GM23338 (cell line): ENCODE measurements around the gene TINCR. TPM values are rescaled to one million over a fixed set of nuclear protein-coding genes. Genes with fewer than 3 reads are reported as not detected.

ENCODE experiments used
- ATAC-seq: fragments of 200-7000 bp; cut with Tn5 transposase; 3 replicates; pipeline ENCODE4 v1.9.1; 2020
- DNase-seq: peaks from one replicate; pipeline ENCODE4 v3.0.0-alpha.2; 2015; ENCODE audit warnings: low spot score
- H2AFZ ChIP-seq: fragments of 200-600 bp; sonication (generic); 2 replicates; pipeline ENCODE4 v1.8.0; 2016; ENCODE audit warnings: antibody characterized with exemption, mild to moderate bottlenecking, moderate library complexity
- H3F3A ChIP-seq: fragments of 200-600 bp; sonication (generic); replicated peaks from 2 replicates; pipeline ENCODE4 v1.8.0; 2017; ENCODE audit warnings: antibody characterized with exemption, mixed run types, low read depth
- H3K27ac ChIP-seq: fragments of 200-600 bp; sonication (generic); 2 replicates; pipeline ENCODE4 v1.6.1; 2016; ENCODE audit warnings: low read depth
- H3K27me3 ChIP-seq: fragments of 200-600 bp; sonication (generic); 2 replicates; pipeline ENCODE4 v1.8.0; 2016; ENCODE audit warnings: mild to moderate bottlenecking, mixed run types, moderate library complexity; ENCODE audit not compliant: insufficient read depth
- H3K36me3 ChIP-seq: fragments of 200-600 bp; sonication (generic); 2 replicates; pipeline ENCODE4 v1.8.0; 2016; ENCODE audit warnings: mild to moderate bottlenecking; ENCODE audit not compliant: insufficient read depth
- H3K4me1 ChIP-seq: fragments of 200-600 bp; sonication (generic); 2 replicates; pipeline ENCODE4 v1.8.0; 2016; ENCODE audit warnings: mild to moderate bottlenecking, moderate library complexity; ENCODE audit not compliant: insufficient read depth
- H3K4me2 ChIP-seq: fragments of 200-600 bp; sonication (generic); 2 replicates; pipeline ENCODE4 v1.7.1; 2017; ENCODE audit warnings: mixed run types
- H3K4me3 ChIP-seq: fragments of 200-600 bp; sonication (generic); 2 replicates; pipeline ENCODE4 v1.6.1; 2016; ENCODE audit warnings: mixed run types
- H3K79me2 ChIP-seq: fragments of 200-600 bp; sonication (generic); replicated peaks from 2 replicates; pipeline ENCODE4 v1.8.0; 2017; ENCODE audit warnings: mild to moderate bottlenecking; ENCODE audit not compliant: insufficient read depth
- H3K9me2 ChIP-seq: fragments of 200-600 bp; sonication (generic); 2 replicates; pipeline ENCODE4 v1.8.0; 2017; ENCODE audit not compliant: insufficient read depth
- H4K20me1 ChIP-seq: fragments of 200-600 bp; sonication (generic); replicated peaks from 2 replicates; pipeline ENCODE4 v1.8.0; 2017; ENCODE audit warnings: mild to moderate bottlenecking; ENCODE audit not compliant: insufficient read depth
- H3K27ac Mint-ChIP-seq: 2 replicates; pipeline ENCODE4 v1.8.0; 2020; ENCODE audit warnings: inconsistent platforms, mild to moderate bottlenecking, moderate library complexity, mixed read lengths
- H3K27me3 Mint-ChIP-seq: 3 replicates; pipeline ENCODE4 v1.8.0; 2022; ENCODE audit warnings: low read depth, mild to moderate bottlenecking, moderate library complexity, mixed read lengths, inconsistent platforms; ENCODE audit not compliant: insufficient read depth, poor library complexity
- H3K36me3 Mint-ChIP-seq: 3 replicates; pipeline ENCODE4 v1.8.0; 2021; ENCODE audit warnings: low read depth, mild to moderate bottlenecking, inconsistent platforms, moderate library complexity, mixed read lengths
- H3K4me1 Mint-ChIP-seq: 3 replicates; pipeline ENCODE4 v1.8.0; 2020; ENCODE audit warnings: mild to moderate bottlenecking, inconsistent platforms, mixed read lengths
- H3K4me3 Mint-ChIP-seq: 3 replicates; pipeline ENCODE4 v1.8.0; 2021; ENCODE audit warnings: moderate library complexity, mild to moderate bottlenecking, inconsistent platforms, mixed read lengths
- H3K9me3 Mint-ChIP-seq: 3 replicates; pipeline ENCODE4 v1.8.0; 2020; ENCODE audit warnings: moderate library complexity, mild to moderate bottlenecking, inconsistent platforms, mixed read lengths
- EZH2 ChIP-seq: fragments of 200-600 bp; sonication (generic); IDR thresholded peaks from one replicate; pipeline ENCODE4 v1.8.0; 2017; ENCODE audit warnings: antibody characterized with exemption, mild to moderate bottlenecking, low read depth; ENCODE audit not compliant: unreplicated experiment
- EZH2phosphoT487 ChIP-seq: fragments of 200-600 bp; sonication (generic); IDR thresholded peaks from one replicate; pipeline ENCODE4 v1.8.1; 2018; ENCODE audit warnings: antibody characterized with exemption; ENCODE audit not compliant: unreplicated experiment
- JUNB ChIP-seq: IDR thresholded peaks from one replicate; pipeline ENCODE4 v1.6.1; 2016; ENCODE audit warnings: antibody characterized with exemption; ENCODE audit not compliant: unreplicated experiment
- NANOG ChIP-seq: IDR thresholded peaks from 2 replicates; pipeline ENCODE4 v1.6.1; 2016; ENCODE audit warnings: antibody characterized with exemption, borderline replicate concordance
- POLR2AphosphoS5 ChIP-seq: IDR thresholded peaks from 2 replicates; pipeline ENCODE4 v1.6.1; 2016; ENCODE audit warnings: antibody characterized with exemption, low read depth
- ZNF114 ChIP-seq: fragments of 250-450 bp; sonication (Bioruptor Pico); IDR thresholded peaks from 2 replicates; pipeline ENCODE4 v1.5.0; 2020; ENCODE audit warnings: mild to moderate bottlenecking, moderate library complexity
- long read RNA-seq: library from polyadenylated mRNA; unstranded; transcript quantifications from one replicate; pipeline ENCODE4 v2.0.0, GENCODE V29; 2020; ENCODE audit not compliant: unreplicated experiment
- polyA plus RNA-seq: library from polyadenylated mRNA; unstranded; fragments of >200 nt; fragmentation: Nextera tagmentation; extraction: Ambion mirVana; gene quantifications from 2 replicates; pipeline ENCODE4 v1.2.1, GENCODE V29; 2016
- total RNA-seq: library from RNA; depleted of rRNA; stranded (reverse); fragments of >200 nt; shearing (Covaris generic); gene quantifications from 2 replicates; pipeline ENCODE4 v1.2.3, GENCODE V29; 2014; rRNA removed
- TF ChIP-seq, protein P1 (sequence below), 2 experiments: fragments of 200-600 bp in 1 of 2; sonication (generic) in 1 of 2; conservative IDR thresholded peaks; 2 replicates each; pipeline versions ENCODE4 v1.5.1 to v1.6.1; 2016 to 2017; ENCODE audit warnings: antibody characterized with exemption in 2 of 2, low read depth in 2 of 2, mild to moderate bottlenecking in 2 of 2, moderate library complexity in 1 of 2
- TF ChIP-seq, protein P2 (sequence below): IDR thresholded peaks from one replicate; pipeline ENCODE4 v1.6.1; 2018; ENCODE audit warnings: antibody characterized with exemption; ENCODE audit not compliant: unreplicated experiment
- TF ChIP-seq, protein P3 (sequence below): fragments of 250-450 bp; sonication (Bioruptor Pico); IDR thresholded peaks from 2 replicates; pipeline ENCODE4 v1.5.0; 2020; ENCODE audit warnings: mild to moderate bottlenecking, moderate library complexity

TINCR gene
- total RNA-seq (0.97 and 3.9 TPM in 2 replicates), polyA plus RNA-seq (0.42 and 0.94 TPM in 2 replicates)
- long read RNA-seq, result 0 reads

DNA sequence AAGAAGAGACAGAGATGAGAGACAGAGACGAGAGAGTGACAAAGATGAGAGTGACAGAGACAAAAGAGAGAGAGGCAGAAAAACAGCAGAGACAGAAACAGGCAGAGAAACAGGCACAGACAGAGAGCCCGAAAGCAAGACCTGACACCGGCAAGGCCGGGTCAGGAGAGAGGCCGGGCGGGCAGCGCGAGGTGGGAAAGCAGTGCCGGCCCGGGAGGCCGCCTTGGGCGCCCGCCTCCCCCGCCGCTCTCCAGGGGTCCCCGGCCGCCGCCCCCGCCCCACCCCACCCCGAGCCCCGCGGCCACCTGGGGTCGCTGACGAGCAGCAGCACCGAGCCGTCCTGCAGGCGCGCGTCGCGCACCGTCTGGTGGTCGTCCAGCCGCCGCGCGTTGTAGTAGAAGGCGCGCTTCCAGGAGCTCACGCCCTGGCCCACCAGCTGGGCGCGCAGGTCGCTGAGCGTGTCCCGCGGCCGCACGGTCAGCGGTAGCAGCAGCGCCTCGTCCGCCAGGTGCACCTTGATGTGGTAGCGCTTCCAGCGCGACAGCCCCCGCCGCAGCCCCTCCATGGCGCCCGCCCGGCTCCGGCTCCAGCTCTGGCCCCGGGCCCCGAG lies at the start of gene TINCR:
Gene TINCR (minus strand): TSS at position 594 of the 610 bp plus-strand sequence.
- H3K4me2 ChIP-seq, result peak within 1 kb of the TSS; percentile 71; the same call in 1 of the 2 replicates
- H3K36me3 ChIP-seq, result no peaks in the 10 kb centered on the region
- H4K20me1 ChIP-seq, result no peaks in the 10 kb centered on the region
- Mint-ChIP-seq H3K4me3 (peak within 1 kb of the TSS; percentile 58; the same call in 2 of the 3 replicates), H3K27ac (no peak within 1 kb of the TSS), H3K27me3 (peaks cover 17% of the 10 kb centered on the region), H3K36me3 (no peaks in the 10 kb centered on the region), H3K4me1 (no peaks in the 10 kb centered on the region), H3K9me3 (peaks cover 5% of the 10 kb centered on the region)
- H3K4me1 ChIP-seq, result no peaks in the 10 kb centered on the region
- peak; percentile 83 for DNase-seq
- H2AFZ ChIP-seq, result peak within 1 kb of the TSS; percentile 86; the same call in 1 of the 2 replicates
- no peaks in the 10 kb centered on the region for H3K9me2 ChIP-seq
- ATAC-seq, result peak; percentile 84
- H3K27me3 ChIP-seq, result peaks cover 20% of the 10 kb centered on the region
- peak within 1 kb of the TSS; percentile 45; the same call in 1 of the 2 replicates for H3K4me3 ChIP-seq
- TF ChIP-seq JUNB, result no peak
- TF ChIP-seq, protein P1, sequence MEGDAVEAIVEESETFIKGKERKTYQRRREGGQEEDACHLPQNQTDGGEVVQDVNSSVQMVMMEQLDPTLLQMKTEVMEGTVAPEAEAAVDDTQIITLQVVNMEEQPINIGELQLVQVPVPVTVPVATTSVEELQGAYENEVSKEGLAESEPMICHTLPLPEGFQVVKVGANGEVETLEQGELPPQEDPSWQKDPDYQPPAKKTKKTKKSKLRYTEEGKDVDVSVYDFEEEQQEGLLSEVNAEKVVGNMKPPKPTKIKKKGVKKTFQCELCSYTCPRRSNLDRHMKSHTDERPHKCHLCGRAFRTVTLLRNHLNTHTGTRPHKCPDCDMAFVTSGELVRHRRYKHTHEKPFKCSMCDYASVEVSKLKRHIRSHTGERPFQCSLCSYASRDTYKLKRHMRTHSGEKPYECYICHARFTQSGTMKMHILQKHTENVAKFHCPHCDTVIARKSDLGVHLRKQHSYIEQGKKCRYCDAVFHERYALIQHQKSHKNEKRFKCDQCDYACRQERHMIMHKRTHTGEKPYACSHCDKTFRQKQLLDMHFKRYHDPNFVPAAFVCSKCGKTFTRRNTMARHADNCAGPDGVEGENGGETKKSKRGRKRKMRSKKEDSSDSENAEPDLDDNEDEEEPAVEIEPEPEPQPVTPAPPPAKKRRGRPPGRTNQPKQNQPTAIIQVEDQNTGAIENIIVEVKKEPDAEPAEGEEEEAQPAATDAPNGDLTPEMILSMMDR (conservative IDR thresholded peaks at IDR 0.05; ENCODE audit: low read depth in 2 of 2), result peak in 1 of 2 experiments; percentile 66; a peak in 2 of 4 replicates
- peak; percentile 18; the same call in 1 of the 2 replicates for TF ChIP-seq POLR2AphosphoS5
- peaks cover 10% of the 10 kb centered on the region; the same call in 1 of the 2 replicates for H3F3A ChIP-seq
- no peak within 1 kb of the TSS for H3K27ac ChIP-seq
- no peaks in the 10 kb centered on the region for H3K79me2 ChIP-seq

DNA sequence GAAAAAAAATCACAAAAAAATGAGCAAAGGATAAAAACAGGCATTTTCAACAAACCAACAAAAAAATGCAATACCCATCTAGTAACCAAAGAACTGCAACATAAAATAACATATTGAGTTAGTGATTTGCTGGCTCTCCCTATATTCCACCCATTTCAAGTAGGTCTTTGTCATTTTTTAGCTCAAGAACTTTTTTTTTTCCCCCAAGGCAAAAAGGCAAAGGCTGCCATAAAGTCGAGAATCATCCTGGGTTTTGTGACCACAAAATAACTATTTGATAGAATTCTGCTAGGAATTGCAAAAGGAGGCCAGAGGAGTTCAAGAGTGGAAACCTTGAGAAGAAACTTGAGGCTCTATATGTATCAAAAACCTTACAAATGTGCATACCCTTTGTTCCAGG lies 49.3 kb upstream of the TINCR start:
- Histone ChIP-seq H3F3A (0 out of 2 replicates have a peak, but pooled peaks cover 7% of the 10 kb centered on the region), H3K9me2 (no peaks in the 10 kb centered on the region), H3K4me1 (peaks cover 6% of the 10 kb centered on the region; the same call in 1 of the 2 replicates), H3K4me2 (no peak overlapping the region), H3K79me2 (peaks cover 54% of the 10 kb centered on the region), H2AFZ (no peak overlapping the region), H4K20me1 (peaks cover 39% of the 10 kb centered on the region), H3K27me3 (no peaks in the 10 kb centered on the region), H3K27ac (no peak overlapping the region), H3K36me3 (peaks cover 67% of the 10 kb centered on the region), H3K4me3 (no peak overlapping the region)
- peaks cover 11% of the 10 kb centered on the region; the same call in 2 of the 3 replicates for H3K4me1 Mint-ChIP-seq
- ATAC-seq, result no peak
- H3K4me3 Mint-ChIP-seq, result no peak overlapping the region
- peaks cover 89% of the 10 kb centered on the region for H3K36me3 Mint-ChIP-seq
- peaks cover 9% of the 10 kb centered on the region for H3K27me3 Mint-ChIP-seq
- no peak overlapping the region for H3K27ac Mint-ChIP-seq
- DNase-seq, result no peak
- no peaks in the 10 kb centered on the region; the same call in 2 of the 3 replicates for H3K9me3 Mint-ChIP-seq
- no peak for TF ChIP-seq EZH2
- TF ChIP-seq, protein P2, sequence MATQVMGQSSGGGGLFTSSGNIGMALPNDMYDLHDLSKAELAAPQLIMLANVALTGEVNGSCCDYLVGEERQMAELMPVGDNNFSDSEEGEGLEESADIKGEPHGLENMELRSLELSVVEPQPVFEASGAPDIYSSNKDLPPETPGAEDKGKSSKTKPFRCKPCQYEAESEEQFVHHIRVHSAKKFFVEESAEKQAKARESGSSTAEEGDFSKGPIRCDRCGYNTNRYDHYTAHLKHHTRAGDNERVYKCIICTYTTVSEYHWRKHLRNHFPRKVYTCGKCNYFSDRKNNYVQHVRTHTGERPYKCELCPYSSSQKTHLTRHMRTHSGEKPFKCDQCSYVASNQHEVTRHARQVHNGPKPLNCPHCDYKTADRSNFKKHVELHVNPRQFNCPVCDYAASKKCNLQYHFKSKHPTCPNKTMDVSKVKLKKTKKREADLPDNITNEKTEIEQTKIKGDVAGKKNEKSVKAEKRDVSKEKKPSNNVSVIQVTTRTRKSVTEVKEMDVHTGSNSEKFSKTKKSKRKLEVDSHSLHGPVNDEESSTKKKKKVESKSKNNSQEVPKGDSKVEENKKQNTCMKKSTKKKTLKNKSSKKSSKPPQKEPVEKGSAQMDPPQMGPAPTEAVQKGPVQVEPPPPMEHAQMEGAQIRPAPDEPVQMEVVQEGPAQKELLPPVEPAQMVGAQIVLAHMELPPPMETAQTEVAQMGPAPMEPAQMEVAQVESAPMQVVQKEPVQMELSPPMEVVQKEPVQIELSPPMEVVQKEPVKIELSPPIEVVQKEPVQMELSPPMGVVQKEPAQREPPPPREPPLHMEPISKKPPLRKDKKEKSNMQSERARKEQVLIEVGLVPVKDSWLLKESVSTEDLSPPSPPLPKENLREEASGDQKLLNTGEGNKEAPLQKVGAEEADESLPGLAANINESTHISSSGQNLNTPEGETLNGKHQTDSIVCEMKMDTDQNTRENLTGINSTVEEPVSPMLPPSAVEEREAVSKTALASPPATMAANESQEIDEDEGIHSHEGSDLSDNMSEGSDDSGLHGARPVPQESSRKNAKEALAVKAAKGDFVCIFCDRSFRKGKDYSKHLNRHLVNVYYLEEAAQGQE, result no peak
- TF ChIP-seq NANOG, result no peak
- no peak for TF ChIP-seq EZH2phosphoT487
- TF ChIP-seq JUNB, result no peak
- TF ChIP-seq, protein P3, sequence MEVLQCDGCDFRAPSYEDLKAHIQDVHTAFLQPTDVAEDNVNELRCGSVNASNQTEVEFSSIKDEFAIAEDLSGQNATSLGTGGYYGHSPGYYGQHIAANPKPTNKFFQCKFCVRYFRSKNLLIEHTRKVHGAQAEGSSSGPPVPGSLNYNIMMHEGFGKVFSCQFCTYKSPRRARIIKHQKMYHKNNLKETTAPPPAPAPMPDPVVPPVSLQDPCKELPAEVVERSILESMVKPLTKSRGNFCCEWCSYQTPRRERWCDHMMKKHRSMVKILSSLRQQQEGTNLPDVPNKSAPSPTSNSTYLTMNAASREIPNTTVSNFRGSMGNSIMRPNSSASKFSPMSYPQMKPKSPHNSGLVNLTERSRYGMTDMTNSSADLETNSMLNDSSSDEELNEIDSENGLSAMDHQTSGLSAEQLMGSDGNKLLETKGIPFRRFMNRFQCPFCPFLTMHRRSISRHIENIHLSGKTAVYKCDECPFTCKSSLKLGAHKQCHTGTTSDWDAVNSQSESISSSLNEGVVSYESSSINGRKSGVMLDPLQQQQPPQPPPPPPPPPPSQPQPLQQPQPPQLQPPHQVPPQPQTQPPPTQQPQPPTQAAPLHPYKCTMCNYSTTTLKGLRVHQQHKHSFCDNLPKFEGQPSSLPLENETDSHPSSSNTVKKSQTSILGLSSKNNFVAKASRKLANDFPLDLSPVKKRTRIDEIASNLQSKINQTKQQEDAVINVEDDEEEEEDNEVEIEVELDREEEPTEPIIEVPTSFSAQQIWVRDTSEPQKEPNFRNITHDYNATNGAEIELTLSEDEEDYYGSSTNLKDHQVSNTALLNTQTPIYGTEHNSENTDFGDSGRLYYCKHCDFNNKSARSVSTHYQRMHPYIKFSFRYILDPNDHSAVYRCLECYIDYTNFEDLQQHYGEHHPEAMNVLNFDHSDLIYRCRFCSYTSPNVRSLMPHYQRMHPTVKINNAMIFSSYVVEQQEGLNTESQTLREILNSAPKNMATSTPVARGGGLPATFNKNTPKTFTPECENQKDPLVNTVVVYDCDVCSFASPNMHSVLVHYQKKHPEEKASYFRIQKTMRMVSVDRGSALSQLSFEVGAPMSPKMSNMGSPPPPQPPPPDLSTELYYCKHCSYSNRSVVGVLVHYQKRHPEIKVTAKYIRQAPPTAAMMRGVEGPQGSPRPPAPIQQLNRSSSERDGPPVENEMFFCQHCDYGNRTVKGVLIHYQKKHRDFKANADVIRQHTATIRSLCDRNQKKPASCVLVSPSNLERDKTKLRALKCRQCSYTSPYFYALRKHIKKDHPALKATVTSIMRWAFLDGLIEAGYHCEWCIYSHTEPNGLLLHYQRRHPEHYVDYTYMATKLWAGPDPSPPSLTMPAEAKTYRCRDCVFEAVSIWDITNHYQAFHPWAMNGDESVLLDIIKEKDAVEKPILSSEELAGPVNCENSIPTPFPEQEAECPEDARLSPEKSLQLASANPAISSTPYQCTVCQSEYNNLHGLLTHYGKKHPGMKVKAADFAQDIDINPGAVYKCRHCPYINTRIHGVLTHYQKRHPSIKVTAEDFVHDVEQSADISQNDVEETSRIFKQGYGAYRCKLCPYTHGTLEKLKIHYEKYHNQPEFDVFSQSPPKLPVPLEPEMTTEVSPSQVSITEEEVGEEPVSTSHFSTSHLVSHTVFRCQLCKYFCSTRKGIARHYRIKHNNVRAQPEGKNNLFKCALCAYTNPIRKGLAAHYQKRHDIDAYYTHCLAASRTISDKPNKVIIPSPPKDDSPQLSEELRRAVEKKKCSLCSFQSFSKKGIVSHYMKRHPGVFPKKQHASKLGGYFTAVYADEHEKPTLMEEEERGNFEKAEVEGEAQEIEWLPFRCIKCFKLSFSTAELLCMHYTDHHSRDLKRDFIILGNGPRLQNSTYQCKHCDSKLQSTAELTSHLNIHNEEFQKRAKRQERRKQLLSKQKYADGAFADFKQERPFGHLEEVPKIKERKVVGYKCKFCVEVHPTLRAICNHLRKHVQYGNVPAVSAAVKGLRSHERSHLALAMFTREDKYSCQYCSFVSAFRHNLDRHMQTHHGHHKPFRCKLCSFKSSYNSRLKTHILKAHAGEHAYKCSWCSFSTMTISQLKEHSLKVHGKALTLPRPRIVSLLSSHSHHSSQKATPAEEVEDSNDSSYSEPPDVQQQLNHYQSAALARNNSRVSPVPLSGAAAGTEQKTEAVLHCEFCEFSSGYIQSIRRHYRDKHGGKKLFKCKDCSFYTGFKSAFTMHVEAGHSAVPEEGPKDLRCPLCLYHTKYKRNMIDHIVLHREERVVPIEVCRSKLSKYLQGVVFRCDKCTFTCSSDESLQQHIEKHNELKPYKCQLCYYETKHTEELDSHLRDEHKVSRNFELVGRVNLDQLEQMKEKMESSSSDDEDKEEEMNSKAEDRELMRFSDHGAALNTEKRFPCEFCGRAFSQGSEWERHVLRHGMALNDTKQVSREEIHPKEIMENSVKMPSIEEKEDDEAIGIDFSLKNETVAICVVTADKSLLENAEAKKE (CRISPR knock-in tag), result no peak
- TF ChIP-seq ZNF114 (CRISPR knock-in tag), result no peak
